NCI-H69 (cell line): ENCODE data around the gene RGS7BP.
"Not testable (repeated sequence)": the region's sequence is repeated elsewhere in the genome, so short reads cannot be mapped to it uniquely, and the experiment has no call there.

Experiments used
- DNase-seq: peaks from one replicate; lab custom pipeline; 2025; lab: John Stamatoyannopoulos, UW

Gene RGS7BP

DNA sequence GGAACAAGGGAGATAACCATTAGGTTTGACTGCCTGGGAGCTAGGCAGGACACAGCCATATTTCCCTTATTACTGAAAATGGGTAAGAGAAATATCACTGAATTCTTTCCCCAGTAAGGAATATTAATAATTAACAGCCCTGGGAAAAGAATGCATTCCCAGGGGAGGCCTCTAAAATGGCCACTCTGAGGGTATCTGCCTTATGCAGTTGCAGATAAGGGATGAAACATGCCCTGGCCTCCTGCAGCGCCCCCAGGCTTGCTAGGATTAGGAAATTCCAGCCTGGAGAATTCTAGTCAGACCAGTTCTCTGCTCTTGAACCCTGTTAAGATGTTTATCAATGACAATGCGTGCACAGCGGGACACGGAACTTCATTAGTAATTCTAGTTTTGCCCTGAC, 52.8 kb downstream of the RGS7BP start:
- DNase-seq: not testable (repeated sequence)

- DNase-seq: peak; percentile 49
These were observed 60.6 kb downstream of the RGS7BP start for GRCh38 chr5:64566310-64566916.

DNA sequence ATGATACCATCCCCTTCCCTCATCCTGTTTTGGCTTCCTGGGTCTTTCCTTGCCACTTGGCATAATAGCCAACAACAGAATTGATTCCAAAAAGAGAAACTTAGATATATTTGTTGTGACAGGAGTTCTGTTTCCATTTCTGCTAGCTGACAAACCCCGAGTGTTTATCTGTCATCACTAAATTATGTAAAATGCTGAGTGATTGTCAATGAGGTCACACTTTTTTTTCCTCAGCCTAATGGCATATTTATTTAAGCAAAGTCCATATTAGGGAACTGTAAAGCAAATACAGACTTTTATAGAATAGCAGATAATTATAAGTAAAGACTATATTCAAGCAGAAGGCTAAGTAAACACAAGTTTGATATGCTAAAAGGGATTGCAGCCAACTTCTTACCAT, 64.0 kb downstream of the RGS7BP start:
- peak; percentile 96 for DNase-seq

- peak; percentile 97 for DNase-seq
These were observed 64.7 kb downstream of the RGS7BP start for GRCh38 chr5:64570395-64570996.

GRCh38 chr5:64575561-64575960, 69.7 kb downstream of the RGS7BP start:
- DNase-seq: no peak

GRCh38 chr5:64576250-64576649, 70.4 kb downstream of the RGS7BP start:
- DNase-seq: no peak

DNA sequence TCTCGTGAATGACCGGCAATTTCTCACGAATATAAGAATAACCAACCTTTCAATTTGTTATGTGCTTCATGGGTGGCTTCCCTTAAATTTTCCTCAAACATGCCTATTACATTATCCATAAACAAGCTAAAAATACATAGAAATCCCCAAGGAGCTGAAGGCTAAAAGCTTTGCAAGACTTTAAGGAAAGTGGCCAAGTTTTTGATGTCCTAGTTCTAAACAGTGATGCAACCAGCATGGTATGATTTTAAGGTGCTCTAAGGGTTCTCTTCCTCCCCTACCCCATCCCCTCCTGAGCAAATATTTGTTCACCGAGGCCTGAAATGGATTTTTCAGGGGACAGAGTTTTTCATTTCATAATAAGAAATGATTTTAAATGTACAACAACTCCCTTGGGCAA, 79.8 kb downstream of the RGS7BP start:
- DNase-seq: no peak

DNA sequence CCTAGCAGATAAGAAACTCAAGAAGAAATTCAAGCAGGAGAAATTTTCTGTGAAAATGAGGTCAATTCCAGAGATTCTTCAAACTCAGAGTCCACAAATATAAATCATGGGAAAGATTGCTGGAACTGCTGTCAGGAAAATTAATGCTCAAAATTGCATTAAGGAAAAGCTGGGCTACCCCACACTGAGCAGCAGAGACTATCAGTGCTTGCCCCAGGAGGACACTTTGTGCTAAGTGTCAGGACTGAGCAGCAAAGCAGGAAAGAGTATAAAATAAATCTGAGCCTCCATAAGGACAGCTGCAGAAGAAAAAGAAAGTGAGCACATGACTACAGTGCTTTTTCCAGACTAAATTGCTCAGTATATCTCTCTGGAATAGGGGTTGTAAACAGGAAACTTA, 81.6 kb downstream of the RGS7BP start:
- DNase-seq: peak; percentile 85

DNA sequence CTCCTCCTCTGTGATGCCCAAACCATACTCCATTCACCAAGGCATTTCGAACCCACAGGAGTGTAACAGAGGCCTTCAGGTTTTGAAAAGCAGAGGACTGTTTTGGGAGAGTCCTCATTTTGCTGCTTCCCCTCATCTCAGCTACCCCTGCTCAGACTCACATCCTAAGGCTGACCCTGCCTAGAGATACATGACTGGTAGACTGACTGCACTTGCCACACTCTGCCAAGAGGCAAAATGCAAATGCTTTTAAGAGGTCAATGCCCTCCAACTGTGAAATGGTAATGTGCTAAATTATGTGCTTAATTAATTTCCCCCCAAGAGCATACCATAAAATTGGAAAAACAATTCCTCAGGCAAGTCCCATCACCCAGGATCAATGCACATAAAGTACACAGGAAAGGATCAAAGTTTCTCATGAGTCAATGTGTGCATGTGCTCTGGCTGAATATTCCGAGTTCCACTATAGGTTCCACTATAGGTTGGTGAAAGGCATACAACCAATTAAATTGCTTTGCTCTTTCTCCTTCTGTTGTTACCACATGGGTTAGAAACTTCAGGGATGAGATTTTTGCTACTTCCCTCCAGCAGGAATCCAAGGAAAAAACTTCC, 87.0 kb downstream of the RGS7BP start:
- peak; percentile 58 for DNase-seq

DNA sequence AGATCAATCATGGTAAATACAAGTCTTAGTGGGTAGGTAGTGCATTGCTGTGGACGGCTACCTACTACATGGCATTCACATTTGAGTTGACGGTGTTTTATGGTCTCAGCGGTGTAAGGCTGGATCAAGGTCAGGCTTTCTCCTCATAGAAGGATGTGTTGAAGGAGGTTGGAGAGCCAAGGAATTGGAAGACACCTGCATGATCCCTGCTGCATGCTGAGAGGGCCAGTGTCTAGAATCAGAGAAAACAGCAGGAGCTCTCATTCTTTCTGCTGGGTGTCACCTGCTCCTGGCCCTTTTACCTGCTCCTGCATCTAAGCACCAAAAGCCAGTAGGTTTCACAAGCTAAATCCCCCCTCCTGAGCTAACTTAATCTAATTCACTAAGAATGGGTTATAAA, 88.2 kb downstream of the RGS7BP start:
- DNase-seq: peak; percentile 31

DNA sequence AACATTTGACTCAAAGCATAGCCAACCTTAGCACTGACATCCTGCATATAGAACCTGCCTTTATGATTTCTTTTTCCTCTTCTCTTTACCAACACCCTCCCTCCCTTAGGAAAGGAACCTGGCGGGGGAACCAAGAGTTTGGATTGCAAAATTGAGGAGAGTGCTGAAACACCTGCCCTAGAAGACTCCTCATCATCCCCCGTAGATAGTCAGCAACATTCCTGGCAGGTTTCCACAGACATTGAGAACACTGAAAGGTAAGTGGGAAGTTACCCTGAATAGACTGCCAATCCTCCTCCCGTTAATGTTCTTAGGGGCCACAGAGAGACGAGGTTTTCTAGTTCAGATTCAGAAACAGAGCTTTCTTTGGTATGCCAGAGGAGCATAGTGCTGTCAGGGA, 88.8 kb downstream of the RGS7BP start:
- peak; percentile 53 for DNase-seq

GRCh38 chr5:64595031-64595855, 89.4 kb downstream of the RGS7BP start:
- DNase-seq: peak; percentile 80

DNA sequence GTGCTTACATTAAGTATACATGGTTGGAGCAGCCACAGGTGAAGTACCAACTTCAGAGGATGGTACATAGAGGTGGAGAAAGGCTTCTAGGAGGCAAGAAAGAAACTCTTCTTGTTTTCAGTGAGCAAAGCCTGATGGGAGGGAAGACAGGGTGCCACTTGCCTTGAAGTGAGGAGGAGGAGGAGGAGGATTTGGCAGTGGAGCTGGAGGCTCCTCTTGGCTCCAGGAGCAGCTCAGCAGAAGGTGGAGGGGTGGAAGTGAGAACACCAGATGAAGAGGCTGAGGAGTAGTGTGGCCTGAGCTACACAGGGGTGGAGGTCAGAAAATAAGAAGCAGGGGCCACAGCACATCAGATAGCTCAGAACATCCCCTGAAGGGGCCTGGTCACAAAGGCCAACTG, 93.4 kb downstream of the RGS7BP start:
- no peak for DNase-seq

DNA sequence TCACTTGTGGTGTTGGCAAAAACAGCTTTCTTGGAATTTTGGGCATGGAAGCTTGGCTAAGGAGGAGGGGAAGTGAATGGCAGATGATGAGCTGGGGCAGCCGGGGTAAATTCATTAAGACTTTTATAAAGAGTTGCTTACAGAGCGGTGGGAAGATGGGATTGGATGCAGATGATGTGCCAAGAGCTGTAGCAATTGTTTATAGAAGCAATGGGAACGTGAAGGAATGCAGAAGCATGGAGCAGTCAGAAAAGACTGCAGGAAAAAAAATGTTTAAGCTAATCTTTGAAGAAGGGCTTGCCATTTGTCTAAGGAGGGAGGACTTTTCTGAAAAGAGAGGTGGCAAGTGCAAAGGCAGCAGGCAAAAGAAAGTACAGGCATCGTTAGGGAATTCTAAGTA, 97.9 kb downstream of the RGS7BP start:
- DNase-seq: no peak

DNA sequence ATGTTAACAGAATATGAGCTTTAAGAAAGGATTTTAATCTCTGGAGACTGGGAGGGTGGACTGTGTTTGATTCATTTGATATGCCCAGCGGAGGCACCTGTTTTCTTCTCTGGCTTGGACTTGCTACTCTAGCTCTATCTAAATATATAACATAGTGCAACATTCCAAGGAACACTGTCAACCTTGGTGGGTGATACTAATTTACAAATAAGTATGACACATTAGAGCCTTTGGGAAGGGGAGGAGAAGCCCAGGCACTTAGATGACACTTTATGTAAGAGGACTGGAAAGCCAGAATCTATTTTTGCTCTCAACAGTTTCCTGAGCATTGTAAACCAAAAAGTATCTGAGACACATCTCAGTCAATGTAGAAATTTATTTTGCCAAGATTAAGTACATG, 101.1 kb downstream of the RGS7BP start:
- DNase-seq: no peak

DNA sequence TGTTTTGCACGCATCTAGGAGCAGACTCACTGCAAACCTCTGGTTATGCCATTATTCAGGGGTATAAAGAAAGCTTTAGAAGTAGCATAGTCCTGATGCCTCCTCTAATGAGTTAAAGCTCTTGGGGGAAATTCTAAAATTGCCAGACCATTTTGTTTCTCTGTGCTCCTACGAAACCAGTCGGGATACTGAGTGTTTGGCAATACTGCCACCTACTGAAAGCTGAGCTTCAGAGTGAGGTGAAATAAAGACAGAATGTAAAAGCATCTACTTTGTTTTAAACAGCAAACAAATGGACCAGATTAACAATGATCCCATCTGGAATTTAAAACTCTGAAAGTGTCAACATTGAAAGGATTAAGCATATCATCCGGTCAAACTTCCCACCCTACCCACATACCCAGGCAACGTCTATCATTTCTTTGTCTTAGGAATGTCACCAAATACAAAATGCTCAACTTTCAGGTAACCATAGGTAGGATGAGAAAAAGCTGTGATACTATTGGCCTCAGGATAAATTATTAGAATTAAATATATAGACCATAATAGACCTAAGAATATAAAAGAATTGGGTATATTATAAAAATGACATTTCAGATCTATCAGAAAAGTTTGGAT, 106.6 kb downstream of the RGS7BP start:
- peak; percentile 83 for DNase-seq

DNA sequence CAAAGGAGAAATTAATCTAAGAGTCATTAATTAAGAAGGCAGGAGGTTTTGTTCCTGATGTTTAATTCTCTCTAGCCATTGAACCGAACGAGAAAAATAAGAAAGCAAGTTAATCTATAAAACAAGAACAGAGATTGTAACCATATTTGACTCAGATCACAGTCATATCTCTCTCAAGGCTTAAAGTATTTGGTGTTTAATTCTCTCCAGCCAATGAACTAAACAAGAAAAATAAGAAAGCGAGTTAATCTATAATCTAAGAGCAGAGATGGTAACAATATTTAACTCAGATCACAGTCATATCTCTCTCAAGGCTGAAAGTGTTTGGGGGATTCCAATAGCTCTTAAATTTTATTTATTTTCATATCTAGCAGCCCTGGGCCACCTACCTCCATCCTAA, 110.1 kb downstream of the RGS7BP start:
- DNase-seq: no peak

- DNase-seq: no peak
These were observed 113.8 kb downstream of the RGS7BP start for GRCh38 chr5:64619609-64620008.

- DNase-seq: no peak
These were observed 117.2 kb downstream of the RGS7BP start for GRCh38 chr5:64622991-64623390.

DNA sequence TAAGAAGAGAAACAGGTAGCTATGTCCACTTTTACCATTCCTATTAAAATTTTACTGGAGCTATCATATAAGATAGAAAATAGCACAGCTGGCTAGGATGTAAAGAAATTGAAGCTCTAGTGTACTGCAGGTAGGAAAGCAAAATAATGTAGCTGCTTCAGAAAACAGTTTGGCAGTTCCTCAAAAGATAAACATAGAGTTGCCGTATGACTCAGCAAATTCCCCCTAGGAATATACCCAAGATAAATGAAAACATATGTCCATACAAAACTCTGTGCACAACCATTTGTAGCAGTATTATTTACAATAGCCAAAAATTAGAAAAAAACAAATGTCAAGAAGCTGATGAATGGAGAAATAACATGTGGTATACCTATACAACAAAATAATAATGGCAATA, 119.9 kb downstream of the RGS7BP start:
- DNase-seq: peak; percentile 15

GRCh38 chr5:64628901-64629300, 123.1 kb downstream of the RGS7BP start:
- no peak for DNase-seq

DNA sequence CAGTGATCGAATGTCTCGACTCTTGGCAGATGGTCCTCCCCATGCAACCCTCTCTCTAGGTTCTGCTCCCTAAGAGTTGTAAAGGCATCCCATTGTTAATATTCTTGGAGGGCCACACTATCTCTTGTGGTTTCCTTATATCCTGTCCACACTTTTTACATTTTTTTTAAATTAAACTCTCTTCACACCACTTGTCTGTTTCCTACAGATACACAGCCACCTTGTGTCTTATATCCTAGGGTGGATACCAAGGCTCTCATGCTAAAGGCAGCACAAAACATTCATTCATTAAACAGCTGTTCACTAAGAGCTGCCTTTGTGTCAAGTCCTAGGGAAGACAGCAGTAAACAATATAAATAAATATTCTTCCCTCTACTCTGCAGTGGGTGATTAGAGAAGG, 124.0 kb downstream of the RGS7BP start:
- no peak for DNase-seq
